Posterior cingulate gyrus (tissue), 11 donors: Measurements from ENCODE around the gene UBE2O.
A peak's percentile ranks its signal among the peaks of the same experiment; 100 is the strongest.

Experiments used
- DNase-seq, 10 donors: peaks; one replicate each; pipeline versions ENCODE4 v3.0.0 to v3.0.0-alpha.2; 2020 to 2021; ENCODE audit warnings: mixed read lengths in 3 of 10
- intact Hi-C: fragments of 100-400 bp; cut with DNase I; formaldehyde crosslinking; loops from one replicate; pipeline ENCODE4 v1.15.1; 2023

Gene UBE2O

DNA sequence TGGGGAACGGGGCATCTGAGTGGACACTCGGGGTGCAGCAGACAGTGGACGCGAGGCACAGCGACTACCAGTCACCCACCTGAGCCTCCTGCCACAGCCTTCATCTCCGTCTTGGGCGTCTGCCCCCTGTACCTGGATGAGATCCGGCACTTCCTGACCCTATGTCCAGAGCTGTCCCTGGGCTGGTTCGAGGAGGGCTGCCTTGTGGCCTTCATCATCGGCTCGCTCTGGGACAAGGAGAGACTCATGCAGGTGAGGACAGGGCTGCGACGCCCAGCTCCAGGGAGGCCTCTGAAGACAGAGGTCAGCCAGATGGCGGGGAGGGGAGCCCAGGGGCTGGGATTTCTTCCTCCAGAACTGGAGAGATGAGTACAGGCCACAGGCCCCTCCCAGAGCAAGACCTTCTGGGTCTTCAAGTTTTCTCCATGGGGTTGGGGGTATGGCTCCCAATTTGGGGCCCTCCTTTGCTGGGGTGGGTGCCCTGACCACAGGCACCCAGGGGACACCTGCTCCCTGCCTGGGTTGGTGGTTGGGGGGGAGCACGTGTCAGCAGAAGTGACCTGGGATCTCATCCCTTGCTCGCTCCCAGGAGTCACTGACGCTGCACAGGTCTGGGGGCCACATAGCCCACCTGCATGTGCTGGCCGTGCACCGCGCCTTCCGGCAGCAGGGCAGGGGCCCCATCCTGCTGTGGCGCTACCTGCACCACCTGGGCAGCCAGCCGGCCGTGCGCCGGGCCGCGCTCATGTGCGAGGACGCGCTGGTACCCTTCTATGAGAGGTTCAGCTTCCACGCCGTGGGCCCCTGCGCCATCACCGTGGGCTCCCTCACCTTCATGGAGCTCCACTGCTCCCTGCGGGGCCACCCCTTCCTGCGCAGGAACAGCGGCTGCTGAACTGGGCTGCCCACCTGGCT is 16.4 kb upstream of the UBE2O start:
- peak in 1 of 10 donors; percentile 75 for DNase-seq
- intact Hi-C loops: no loop called here

DNA sequence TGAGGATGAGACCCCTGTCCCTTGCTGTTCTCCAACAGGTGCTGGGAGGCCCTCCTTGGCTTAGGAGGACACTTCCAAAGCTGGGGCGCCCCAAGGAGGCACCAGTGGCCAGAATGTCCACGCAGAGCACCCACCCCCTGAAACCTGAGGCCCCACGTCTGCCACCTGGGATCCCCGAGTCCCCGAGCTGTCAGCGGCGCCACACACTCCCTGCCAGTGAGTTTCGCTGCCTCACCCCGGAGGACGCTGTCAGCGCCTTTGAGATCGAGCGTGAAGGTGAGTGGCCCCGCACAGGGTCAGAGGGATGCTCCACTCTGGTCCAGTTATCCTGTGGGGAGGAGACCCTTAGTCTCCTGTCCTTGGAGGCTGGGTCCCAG is 15.7 kb upstream of the UBE2O start:
- DNase-seq: peak in 1 of 10 donors; percentile 42
- intact Hi-C loops: no loop called here

- intact Hi-C loops: no loop called here
- peak in 1 of 10 donors; percentile 68 for DNase-seq
Measured at GRCh38 chr17:76467809-76468633, 15.1 kb upstream of the UBE2O start.

DNA sequence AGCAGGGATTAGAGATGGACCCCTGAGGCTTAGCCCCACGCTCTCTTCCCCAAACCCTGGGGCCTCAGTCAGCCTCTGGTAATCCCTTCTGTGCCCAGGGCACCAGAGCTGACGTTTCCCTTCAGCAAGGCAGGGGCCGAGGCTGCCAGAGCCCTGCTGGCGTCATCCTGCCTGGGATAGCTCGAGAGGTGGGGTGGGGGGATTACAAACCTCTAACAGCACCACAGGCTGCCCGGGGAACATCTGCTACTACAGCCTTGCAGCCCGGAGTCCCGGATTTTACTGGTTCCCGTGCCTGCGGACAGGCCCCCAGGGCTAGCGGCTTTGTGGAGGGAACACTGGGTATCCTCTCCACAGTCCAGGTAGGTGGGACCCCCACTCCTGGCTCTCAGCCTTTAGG is 14.4 kb upstream of the UBE2O start, which contains the start of gene AANAT:
Gene AANAT, plus strand, starts transcription at position 238 of the 400 bp plus-strand sequence. CDS start 1,144 bp downstream, outside the sequence.
- intact Hi-C loops: no loop called here
- peak in 1 of 10 donors; percentile 66 for DNase-seq

DNA sequence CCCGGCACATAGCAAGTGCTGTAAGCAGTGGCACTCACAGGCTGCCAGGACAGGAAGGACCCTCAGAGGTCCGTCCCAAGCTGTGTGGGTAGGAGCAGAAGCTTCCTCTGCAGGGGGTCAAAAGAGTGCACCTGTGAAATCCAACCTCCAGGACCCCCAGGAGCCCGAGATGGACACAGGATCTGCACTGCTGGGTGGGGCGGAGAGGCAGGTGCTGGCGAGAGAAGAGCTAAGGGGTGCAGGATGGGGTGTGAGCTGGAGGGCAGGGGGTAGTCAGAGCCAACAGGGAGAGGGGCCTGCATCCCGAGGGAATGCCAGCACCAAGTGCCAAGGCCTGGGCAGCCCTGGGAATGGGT is 13.8 kb upstream of the UBE2O start:
- DNase-seq: peak in 1 of 10 donors; percentile 73
- intact Hi-C loops: loop anchor here (1.0 kb wide), 1 partner anchor 40 kb away; no protein-coding TSS in a partner anchor

- DNase-seq: peak in 2 of 10 donors; percentile 67 to 69
- intact Hi-C loops: no loop called here
Measured at GRCh38 chr17:76462556-76463290, 9.8 kb upstream of the UBE2O start.

DNA sequence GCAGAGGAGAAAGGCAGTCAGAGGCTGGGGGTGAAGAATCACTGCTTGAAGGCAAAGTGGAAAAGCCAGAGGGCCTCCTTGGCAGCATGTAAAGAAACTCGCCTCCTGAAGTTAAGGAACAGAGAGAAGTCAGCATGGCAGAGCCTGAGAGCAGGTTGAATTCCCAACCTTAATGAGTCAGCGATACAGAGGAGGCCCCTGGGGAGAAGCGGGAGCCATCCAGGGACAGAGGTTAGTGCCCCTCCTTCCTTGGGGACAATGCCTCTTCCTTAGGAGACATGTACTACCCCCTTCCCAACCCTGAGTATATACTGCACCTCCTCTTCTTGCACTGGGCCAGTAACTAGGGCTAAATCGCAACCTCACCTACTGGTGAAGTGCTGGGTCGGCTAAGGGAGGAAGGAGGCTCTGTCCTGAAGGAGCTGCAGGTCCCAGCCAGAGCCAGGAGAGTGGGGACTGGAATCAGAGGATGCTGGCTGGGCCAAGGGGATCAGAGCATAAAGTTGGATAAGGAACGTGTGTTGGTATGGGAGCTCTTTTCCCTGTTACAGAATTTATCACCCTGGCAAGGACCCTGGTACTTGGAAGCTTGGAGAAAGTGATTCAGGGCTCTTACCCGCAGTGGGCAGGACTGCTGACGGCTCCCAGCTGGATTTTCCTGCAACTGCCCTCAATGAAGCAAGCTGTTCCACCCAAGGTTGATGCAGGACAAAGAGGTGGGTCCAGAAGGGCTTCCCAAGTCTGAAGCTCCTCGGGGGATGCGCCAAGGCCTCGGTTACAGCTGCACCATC is 9.0 kb upstream of the UBE2O start:
- intact Hi-C loops: no loop called here
- DNase-seq: peak in 1 of 10 donors; percentile 72

- intact Hi-C loops: no loop called here
- DNase-seq: peak in 2 of 10 donors; percentile 19 to 50
Measured at GRCh38 chr17:76459674-76460073, 6.7 kb upstream of the UBE2O start.

DNA sequence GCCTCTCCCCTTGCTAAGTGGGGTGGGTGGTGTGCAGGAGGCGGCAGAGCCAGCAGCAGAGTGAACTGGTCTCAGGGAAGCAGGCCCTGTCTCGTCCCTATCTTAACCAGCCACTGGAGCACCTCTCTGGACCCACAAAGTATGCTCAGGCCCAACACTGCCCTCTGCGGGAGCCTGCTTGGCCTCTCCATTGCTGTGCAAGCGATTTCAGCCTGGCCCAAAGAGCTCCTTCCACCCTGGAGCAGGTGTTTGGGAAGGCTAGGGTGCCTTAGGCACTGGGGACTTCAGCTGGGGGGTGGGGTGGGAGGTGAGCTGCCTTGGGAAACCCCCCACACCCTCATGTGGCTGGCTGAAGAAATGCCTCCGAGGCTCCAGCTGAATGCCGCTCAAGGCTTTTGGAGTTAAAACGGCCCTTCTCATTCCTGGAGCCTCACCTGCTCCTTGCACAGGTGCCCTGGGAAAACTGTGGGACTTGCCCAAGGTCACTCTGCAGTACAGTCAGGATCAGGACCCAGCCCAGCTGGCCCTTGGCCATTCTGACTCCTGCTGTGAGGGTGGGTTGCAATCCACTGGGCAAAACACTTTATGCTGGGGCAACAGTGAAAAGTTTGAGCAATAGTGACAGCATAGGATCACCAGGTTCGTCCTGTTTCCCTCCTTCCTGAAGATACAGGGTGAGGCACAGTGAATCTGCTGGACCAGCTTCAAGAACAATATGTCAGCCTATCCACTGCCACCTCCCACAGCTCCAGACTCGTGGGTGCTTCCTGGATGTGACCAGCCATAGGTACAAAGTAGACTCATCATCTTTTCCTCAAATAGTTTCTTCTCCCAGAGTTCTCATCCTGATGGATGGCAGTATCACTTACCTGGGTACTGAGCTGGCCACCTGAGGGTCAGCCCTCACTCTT is 5.9 kb upstream of the UBE2O start:
- intact Hi-C loops: no loop called here
- peak in 5 of 10 donors; percentile 26 to 89 (median 59) for DNase-seq

- DNase-seq: no peak
- intact Hi-C loops: loop anchor here (5.0 kb wide), 1 partner anchor 46 kb away; no protein-coding TSS in a partner anchor
Measured at GRCh38 chr17:76453431-76453743, 435 bp upstream of the UBE2O start.

DNA sequence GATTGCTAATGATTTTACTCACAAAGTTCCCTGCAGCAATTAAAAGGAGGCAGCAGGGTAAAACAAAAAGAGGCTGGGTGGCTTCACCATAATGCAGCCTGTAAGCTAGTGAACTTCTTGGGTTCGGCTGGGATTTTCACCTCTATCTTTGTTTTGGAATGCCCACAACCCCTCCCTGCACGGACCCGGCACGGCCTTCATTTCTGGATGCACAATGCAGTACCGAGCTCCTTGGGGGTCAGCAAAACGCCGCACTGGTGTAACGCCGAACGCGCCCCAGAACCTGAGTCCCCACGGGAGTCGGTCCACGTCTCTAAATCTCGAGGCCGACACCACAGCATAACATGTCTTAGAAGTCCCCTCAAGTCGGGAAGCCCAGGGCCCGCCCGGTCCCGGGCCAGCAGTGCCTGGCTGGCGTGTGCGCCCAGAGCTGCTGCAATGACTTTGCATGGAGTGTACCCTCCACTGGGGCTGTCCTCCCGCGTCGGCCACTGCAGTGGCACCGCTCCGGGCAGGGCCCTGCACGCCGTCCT is 759 bp downstream of the UBE2O start:
- intact Hi-C loops: loop anchor here (5.0 kb wide), 1 partner anchor 45 kb away; no protein-coding TSS in a partner anchor
- DNase-seq: peak in 5 of 10 donors; percentile 26 to 83 (median 74)

- peak in 1 of 10 donors; percentile 7 for DNase-seq
- intact Hi-C loops: loop anchor here (5.0 kb wide), 1 partner anchor 44 kb away; no protein-coding TSS in a partner anchor
Measured at GRCh38 chr17:76451506-76451905, 1.4 kb downstream of the UBE2O start.

DNA sequence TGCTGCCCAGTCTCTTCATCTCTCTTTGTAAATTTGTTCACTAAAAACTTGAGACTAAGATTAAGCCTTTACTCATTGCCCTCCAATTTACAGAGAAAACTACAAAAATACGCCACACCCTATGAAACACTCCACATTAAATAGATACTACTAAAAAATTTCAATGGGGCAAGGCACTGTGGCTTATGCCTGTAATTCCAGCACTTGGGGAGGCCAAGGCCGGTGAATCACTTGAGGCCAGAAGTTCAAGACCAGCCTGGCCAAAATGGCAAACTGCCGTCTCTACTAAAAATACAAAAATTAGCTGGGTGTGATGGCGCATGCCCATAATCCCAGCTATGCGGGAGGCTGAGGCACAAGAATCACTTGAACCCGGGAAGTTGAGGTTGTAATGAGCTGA is 3.8 kb downstream of the UBE2O start:
- DNase-seq: peak in 1 of 10 donors; percentile 35
- intact Hi-C loops: no loop called here

- DNase-seq: peak in 1 of 10 donors; percentile 49
- intact Hi-C loops: no loop called here
Measured at GRCh38 chr17:76447931-76448652, 4.9 kb downstream of the UBE2O start.

- intact Hi-C loops: no loop called here
- peak in 2 of 10 donors; percentile 71 to 74 for DNase-seq
Measured at GRCh38 chr17:76446449-76447231, 6.3 kb downstream of the UBE2O start.

- intact Hi-C loops: no loop called here
- peak in 2 of 10 donors; percentile 32 to 66 for DNase-seq
Measured at GRCh38 chr17:76445697-76446448, 7.1 kb downstream of the UBE2O start.
